UCSD-AML1 (cell line): Measurements from ENCODE around the gene GPSM1.

Experiments used
- DNase-seq: peaks from one replicate; lab custom pipeline; 2025; ENCODE audit not compliant: unreplicated experiment; lab: John Stamatoyannopoulos, UW

The GPSM1 gene

GRCh38 chr9:136304456-136304855, 22.9 kb upstream of the GPSM1 start:
- no peak for DNase-seq

- DNase-seq, result no peak
These were observed 22.4 kb upstream of the GPSM1 start for GRCh38 chr9:136304981-136305380.

GRCh38 chr9:136305804-136306203, 21.5 kb upstream of the GPSM1 start:
- no peak for DNase-seq

- no peak for DNase-seq
These were observed 20.8 kb upstream of the GPSM1 start for GRCh38 chr9:136306211-136307208.

GRCh38 chr9:136307215-136307750, 20.1 kb upstream of the GPSM1 start:
- no peak for DNase-seq

GRCh38 chr9:136308006-136308701, 19.2 kb upstream of the GPSM1 start:
- DNase-seq, result no peak

- DNase-seq, result no peak
These were observed 18.7 kb upstream of the GPSM1 start for GRCh38 chr9:136308702-136309053.

GRCh38 chr9:136309101-136309801, 18.1 kb upstream of the GPSM1 start:
- no peak for DNase-seq

GRCh38 chr9:136309806-136310220, 17.5 kb upstream of the GPSM1 start:
- DNase-seq, result no peak

- DNase-seq, result no peak
These were observed 16.9 kb upstream of the GPSM1 start for GRCh38 chr9:136310273-136311030.

- no peak for DNase-seq
These were observed 16.0 kb upstream of the GPSM1 start for GRCh38 chr9:136311051-136312008.

GRCh38 chr9:136312009-136312375, 15.3 kb upstream of the GPSM1 start:
- no peak for DNase-seq

GRCh38 chr9:136312436-136312835, 14.9 kb upstream of the GPSM1 start:
- peak; percentile 66 for DNase-seq

- DNase-seq, result no peak
These were observed 14.0 kb upstream of the GPSM1 start for GRCh38 chr9:136313111-136314055.

GRCh38 chr9:136314056-136314416, 13.3 kb upstream of the GPSM1 start:
- DNase-seq, result no peak

- no peak for DNase-seq
These were observed 12.4 kb upstream of the GPSM1 start for GRCh38 chr9:136314944-136315343.

GRCh38 chr9:136316271-136316751, 11.0 kb upstream of the GPSM1 start:
- DNase-seq, result no peak
